GM18861 (cell line): ENCODE measurements around the gene TEDC1.
A peak's percentile ranks its signal among the peaks of the same experiment; 100 is the strongest.

ENCODE experiments used
- ATAC-seq: cut with Tn5 transposase; IDR thresholded peaks from one replicate; pipeline ENCODE4 v1.9.1; 2021; ENCODE audit not compliant: unreplicated experiment

TEDC1 gene

GRCh38 chr14:105473033-105473676, 17.9 kb upstream of the TEDC1 start:
- ATAC-seq: no peak

GRCh38 chr14:105473677-105474482, 17.2 kb upstream of the TEDC1 start:
- no peak for ATAC-seq

GRCh38 chr14:105474483-105475268, 16.4 kb upstream of the TEDC1 start, which contains the start of gene CRIP2:
TSS of gene CRIP2 (plus strand) at chr14:105474821. CDS start at chr14:105474863, 42 bp downstream.
- ATAC-seq: no peak

GRCh38 chr14:105475269-105476096, 15.6 kb upstream of the TEDC1 start:
- ATAC-seq: no peak

GRCh38 chr14:105476097-105476830, 14.8 kb upstream of the TEDC1 start:
- no peak for ATAC-seq

- ATAC-seq: no peak
Observed at GRCh38 chr14:105476831-105477659, 14.0 kb upstream of the TEDC1 start.

- ATAC-seq: no peak
Observed at GRCh38 chr14:105477660-105478397, 13.2 kb upstream of the TEDC1 start.

GRCh38 chr14:105478398-105479251, 12.4 kb upstream of the TEDC1 start:
- no peak for ATAC-seq

GRCh38 chr14:105479431-105480158, 11.5 kb upstream of the TEDC1 start:
- ATAC-seq: no peak

- no peak for ATAC-seq
Observed at GRCh38 chr14:105480199-105480746, 10.8 kb upstream of the TEDC1 start.

- peak; percentile 40 for ATAC-seq
Observed at GRCh38 chr14:105480807-105481801, 9.9 kb upstream of the TEDC1 start.

GRCh38 chr14:105481886-105482457, 9.1 kb upstream of the TEDC1 start:
- peak; percentile 58 for ATAC-seq

- no peak for ATAC-seq
Observed at GRCh38 chr14:105482486-105483110, 8.4 kb upstream of the TEDC1 start.

- no peak for ATAC-seq
Observed at GRCh38 chr14:105483300-105484068, 7.6 kb upstream of the TEDC1 start.
